DMS79 treated with DMSO at 0.1 percent for 48 hours (cell line): Measurements from ENCODE around the gene TLR5.

Source experiments
- DNase-seq: peaks from one replicate; lab custom pipeline; 2025; lab: John Stamatoyannopoulos, UW

TLR5 gene

GRCh38 chr1:223106856-223107255 lies 36.2 kb downstream of the TLR5 start:
- DNase-seq, result peak; percentile 28

- DNase-seq, result no peak
These were observed 37.5 kb downstream of the TLR5 start for GRCh38 chr1:223105568-223105967.

GRCh38 chr1:223102797-223103533 lies 40.1 kb downstream of the TLR5 start:
- peak; percentile 22 for DNase-seq

GRCh38 chr1:223097713-223098112 lies 45.3 kb downstream of the TLR5 start:
- no peak for DNase-seq

- DNase-seq, result no peak
These were observed 47.2 kb downstream of the TLR5 start for GRCh38 chr1:223095870-223096269.

- no peak for DNase-seq
These were observed 51.2 kb downstream of the TLR5 start for GRCh38 chr1:223091896-223092295.

- DNase-seq, result no peak
These were observed 53.8 kb downstream of the TLR5 start for GRCh38 chr1:223089250-223089649.

- no peak for DNase-seq
These were observed 54.3 kb downstream of the TLR5 start for GRCh38 chr1:223088713-223089240.

GRCh38 chr1:223087291-223088255 lies 55.5 kb downstream of the TLR5 start:
- DNase-seq, result no peak

- peak; percentile 21 for DNase-seq
These were observed 58.6 kb downstream of the TLR5 start for GRCh38 chr1:223084464-223084866.

- DNase-seq, result no peak
These were observed 59.2 kb downstream of the TLR5 start for GRCh38 chr1:223083831-223084230.

GRCh38 chr1:223082914-223083313 lies 60.1 kb downstream of the TLR5 start:
- no peak for DNase-seq

- peak; percentile 94 for DNase-seq
These were observed 61.7 kb downstream of the TLR5 start for GRCh38 chr1:223081181-223081994.

GRCh38 chr1:223079498-223079897 lies 63.5 kb downstream of the TLR5 start:
- no peak for DNase-seq

GRCh38 chr1:223077247-223077833 lies 65.7 kb downstream of the TLR5 start:
- DNase-seq, result no peak

- no peak for DNase-seq
These were observed 66.7 kb downstream of the TLR5 start for GRCh38 chr1:223076362-223076761.

GRCh38 chr1:223075834-223076233 lies 67.2 kb downstream of the TLR5 start:
- no peak for DNase-seq

- no peak for DNase-seq
These were observed 68.4 kb downstream of the TLR5 start for GRCh38 chr1:223074445-223075300.

GRCh38 chr1:223068900-223069665 lies 74.0 kb downstream of the TLR5 start:
- no peak for DNase-seq

- DNase-seq, result no peak
These were observed 75.1 kb downstream of the TLR5 start for GRCh38 chr1:223067914-223068313.
